ENCODE data around the gene ZCWPW2.

ZCWPW2 gene

DNA sequence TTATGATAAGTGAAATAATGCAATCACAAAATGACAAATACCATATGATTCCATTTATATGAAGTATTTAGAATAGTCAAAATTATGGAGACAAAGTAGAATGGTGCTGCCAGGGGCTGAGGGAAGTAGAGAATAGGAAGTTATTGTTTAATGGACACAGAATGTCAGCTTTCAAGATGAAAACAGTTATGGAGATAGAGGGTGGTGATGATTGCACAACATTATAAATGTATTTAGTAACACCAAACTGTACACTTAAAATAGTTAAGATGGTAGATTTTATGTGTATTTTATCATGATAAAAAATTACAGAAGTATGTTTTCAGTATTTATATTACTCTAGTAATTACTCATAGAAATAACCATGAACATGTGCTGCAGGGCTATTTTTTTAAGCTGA is 100.9 kb downstream of the ZCWPW2 start:
- in situ Hi-C loops (cut with MboI; ENCODE audit: low pct_unique_long_range_greater_than_20kb, low sequenced_read_pairs, unreplicated experiment) = no loop called here
- TF ChIP-seq, protein P1, sequence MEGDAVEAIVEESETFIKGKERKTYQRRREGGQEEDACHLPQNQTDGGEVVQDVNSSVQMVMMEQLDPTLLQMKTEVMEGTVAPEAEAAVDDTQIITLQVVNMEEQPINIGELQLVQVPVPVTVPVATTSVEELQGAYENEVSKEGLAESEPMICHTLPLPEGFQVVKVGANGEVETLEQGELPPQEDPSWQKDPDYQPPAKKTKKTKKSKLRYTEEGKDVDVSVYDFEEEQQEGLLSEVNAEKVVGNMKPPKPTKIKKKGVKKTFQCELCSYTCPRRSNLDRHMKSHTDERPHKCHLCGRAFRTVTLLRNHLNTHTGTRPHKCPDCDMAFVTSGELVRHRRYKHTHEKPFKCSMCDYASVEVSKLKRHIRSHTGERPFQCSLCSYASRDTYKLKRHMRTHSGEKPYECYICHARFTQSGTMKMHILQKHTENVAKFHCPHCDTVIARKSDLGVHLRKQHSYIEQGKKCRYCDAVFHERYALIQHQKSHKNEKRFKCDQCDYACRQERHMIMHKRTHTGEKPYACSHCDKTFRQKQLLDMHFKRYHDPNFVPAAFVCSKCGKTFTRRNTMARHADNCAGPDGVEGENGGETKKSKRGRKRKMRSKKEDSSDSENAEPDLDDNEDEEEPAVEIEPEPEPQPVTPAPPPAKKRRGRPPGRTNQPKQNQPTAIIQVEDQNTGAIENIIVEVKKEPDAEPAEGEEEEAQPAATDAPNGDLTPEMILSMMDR (IDR thresholded peaks at IDR 0.05; ENCODE audit: extremely low read depth, insufficient read depth, missing control alignments) = no peak
- DNase-seq (ENCODE audit: low spot score) = no peak

DNA sequence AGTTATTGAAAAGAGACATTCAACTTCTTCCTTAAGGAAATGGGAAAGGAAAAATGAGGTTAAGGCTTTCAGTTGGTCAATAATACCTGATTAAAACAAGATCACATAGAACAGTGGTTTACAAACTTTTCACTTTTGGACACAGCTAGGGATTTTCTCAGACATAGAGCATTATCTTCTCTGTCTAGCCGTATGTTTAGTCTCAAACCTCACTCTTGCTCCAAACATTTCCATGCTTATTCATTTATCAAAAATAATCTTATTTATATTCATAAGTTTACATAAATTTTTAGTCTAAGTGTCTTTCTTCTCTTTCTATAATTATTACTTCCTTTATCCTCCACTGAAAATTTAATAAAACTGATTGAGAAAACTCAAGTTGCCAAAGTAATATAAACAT is 114.3 kb downstream of the ZCWPW2 start:
- TF ChIP-seq, protein P1 (IDR thresholded peaks at IDR 0.05; ENCODE audit: extremely low read depth, insufficient read depth, missing control alignments) = no peak
- no peak for DNase-seq (ENCODE audit: low spot score)
- in situ Hi-C loops (cut with MboI; ENCODE audit: low pct_unique_long_range_greater_than_20kb, low sequenced_read_pairs, unreplicated experiment) = no loop called here

DNA sequence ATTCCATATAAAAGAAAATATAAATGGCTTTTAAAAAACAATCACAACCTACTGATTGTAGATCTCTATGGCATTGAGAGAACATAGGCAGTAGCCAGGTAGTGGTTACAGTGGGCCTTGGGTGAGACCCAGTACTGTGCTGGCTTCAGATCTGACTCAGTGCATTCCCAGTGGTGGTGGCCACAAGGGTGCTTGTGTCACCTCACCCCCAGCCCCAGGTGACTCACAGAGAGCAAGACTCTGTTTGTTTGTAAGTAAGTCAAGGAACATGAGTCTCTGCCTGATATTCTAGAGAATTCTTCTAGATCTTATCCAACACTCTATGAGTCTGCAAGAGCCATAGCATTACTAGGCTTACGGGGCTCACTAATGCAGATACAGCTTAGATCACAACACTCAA is 118.9 kb downstream of the ZCWPW2 start:
- in situ Hi-C loops (cut with MboI; ENCODE audit: low pct_unique_long_range_greater_than_20kb, low sequenced_read_pairs, unreplicated experiment) = no loop called here
- no peak for DNase-seq (ENCODE audit: low spot score)
- TF ChIP-seq, protein P1 (IDR thresholded peaks at IDR 0.05; ENCODE audit: extremely low read depth, insufficient read depth, missing control alignments) = no peak

DNA sequence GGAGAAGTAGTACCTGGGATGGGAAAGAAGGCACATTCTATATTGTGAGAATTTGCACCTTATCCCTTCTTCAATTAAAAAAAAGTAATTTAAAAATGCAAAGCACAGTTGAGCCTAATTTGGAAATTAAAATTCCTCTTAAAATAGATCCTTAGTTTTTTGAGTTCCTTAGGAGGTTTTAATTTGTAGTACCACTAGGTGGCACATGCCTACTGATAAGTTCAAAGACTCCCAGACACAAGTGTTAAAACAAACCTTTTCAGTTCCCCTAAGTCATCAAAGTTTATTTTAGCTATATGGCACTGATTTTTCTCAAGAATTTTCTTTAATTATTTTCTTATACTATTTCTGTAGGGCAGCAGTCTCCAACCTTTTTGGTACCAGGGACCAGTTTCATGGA is 127.7 kb downstream of the ZCWPW2 start:
- peak; percentile 49 for DNase-seq (ENCODE audit: low spot score)
- TF ChIP-seq, protein P1 (IDR thresholded peaks at IDR 0.05; ENCODE audit: extremely low read depth, insufficient read depth, missing control alignments) = peak; percentile 61
- in situ Hi-C loops (cut with MboI; ENCODE audit: low pct_unique_long_range_greater_than_20kb, low sequenced_read_pairs, unreplicated experiment) = no loop called here

DNA sequence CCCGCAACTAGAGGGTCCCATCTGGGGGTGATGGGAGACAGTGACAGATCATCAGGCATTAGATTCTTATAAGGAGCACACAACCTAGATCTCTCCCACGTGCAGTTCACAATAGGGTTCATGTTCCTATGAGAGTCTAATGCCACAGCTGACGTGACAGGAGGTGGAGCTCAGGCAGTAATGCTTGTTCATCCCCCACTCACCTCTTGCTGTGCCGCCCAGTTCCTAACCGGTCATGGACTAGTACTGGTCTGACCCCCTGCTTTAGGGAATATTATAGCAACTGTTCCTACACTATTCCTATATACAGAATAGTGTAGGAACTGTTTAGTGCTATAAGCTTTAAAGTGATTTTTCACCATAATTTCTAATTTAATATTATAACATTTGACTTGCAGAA is 128.2 kb downstream of the ZCWPW2 start:
- TF ChIP-seq, protein P1 (IDR thresholded peaks at IDR 0.05; ENCODE audit: extremely low read depth, insufficient read depth, missing control alignments) = no peak
- DNase-seq (ENCODE audit: low spot score) = no peak
- in situ Hi-C loops (cut with MboI; ENCODE audit: low pct_unique_long_range_greater_than_20kb, low sequenced_read_pairs, unreplicated experiment) = no loop called here

DNA sequence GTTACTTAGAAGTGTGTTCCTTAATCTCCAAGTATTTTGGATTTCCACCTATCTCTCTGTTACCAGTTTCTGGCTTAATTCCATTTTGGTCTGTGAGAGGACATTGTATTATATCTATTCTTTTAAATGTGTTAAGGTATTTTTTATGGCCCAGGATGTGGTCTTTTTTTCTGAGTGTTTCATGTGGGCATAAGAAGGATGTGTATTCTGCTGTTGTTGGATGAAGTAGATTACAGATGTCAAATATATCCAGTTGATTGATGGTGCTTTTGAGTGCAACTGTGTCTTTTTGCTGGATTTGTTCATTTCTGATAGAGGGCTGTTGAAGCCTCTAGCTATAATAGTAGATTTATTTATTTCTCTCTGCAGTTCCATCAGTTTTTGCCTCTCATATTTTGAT is 136.6 kb downstream of the ZCWPW2 start:
- TF ChIP-seq, protein P1 (IDR thresholded peaks at IDR 0.05; ENCODE audit: extremely low read depth, insufficient read depth, missing control alignments) = no peak
- in situ Hi-C loops (cut with MboI; ENCODE audit: low pct_unique_long_range_greater_than_20kb, low sequenced_read_pairs, unreplicated experiment) = no loop called here
- no peak for DNase-seq (ENCODE audit: low spot score)

DNA sequence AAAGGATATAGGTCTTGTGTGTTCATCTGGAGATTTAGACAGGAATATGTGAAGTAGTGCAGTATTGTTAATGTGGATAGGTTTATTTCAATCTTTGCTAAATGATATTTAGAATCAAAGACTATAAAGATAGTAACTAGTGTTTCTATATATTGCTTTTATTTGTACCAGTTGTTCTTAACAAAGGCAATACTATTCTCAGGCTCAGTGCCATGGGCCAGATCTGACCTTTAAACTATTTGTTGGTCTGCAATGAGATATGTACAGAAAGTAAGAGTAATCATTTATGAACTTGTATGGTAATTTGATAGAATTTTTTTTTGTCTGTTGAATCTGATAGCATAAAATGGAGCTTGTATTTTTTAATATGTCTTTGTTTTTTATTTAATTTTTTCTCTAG is 146.8 kb downstream of the ZCWPW2 start:
- in situ Hi-C loops (cut with MboI; ENCODE audit: low pct_unique_long_range_greater_than_20kb, low sequenced_read_pairs, unreplicated experiment) = no loop called here
- DNase-seq (ENCODE audit: low spot score) = no peak
- TF ChIP-seq, protein P1 (IDR thresholded peaks at IDR 0.05; ENCODE audit: extremely low read depth, insufficient read depth, missing control alignments) = no peak
